Natural killer cell (primary cell): ENCODE data around the gene MAP3K21. TPM values are rescaled to one million over a fixed set of nuclear protein-coding genes. Genes with fewer than 3 reads are reported as not detected.

Source experiments
- ATAC-seq, 3 donors: fragments of 150-1000 bp in 2 of 3; fragments of 200-7000 bp in 1 of 3; cut with Tn5 transposase; 1 replicate in 1 of 3; 2 replicates in 2 of 3; pipeline ENCODE4 v1.10.0; 2021; ENCODE audit warnings: mild to moderate bottlenecking in 2 of 3, moderate library complexity in 2 of 3
- DNase-seq, 2 donors: peaks; one replicate each; pipeline versions ENCODE4 v3.0.0 to v3.0.0-alpha.2; 2013 to 2021; ENCODE audit warnings: mixed read lengths in 1 of 2
- H3K27ac ChIP-seq: one replicate; pipeline ENCODE4 v1.5.1; 2013; ENCODE audit warnings: mild to moderate bottlenecking, low read length
- H3K27me3 ChIP-seq: one replicate; pipeline ENCODE4 v1.6.1; 2013; ENCODE audit warnings: low read length; ENCODE audit not compliant: control insufficient read depth, insufficient read depth
- H3K36me3 ChIP-seq: one replicate; pipeline ENCODE4 v1.6.1; 2013; ENCODE audit warnings: low read length; ENCODE audit not compliant: control insufficient read depth, insufficient read depth
- H3K4me1 ChIP-seq: one replicate; pipeline ENCODE4 v1.6.1; 2013; ENCODE audit warnings: low read length; ENCODE audit not compliant: control insufficient read depth, insufficient read depth
- H3K4me3 ChIP-seq: one replicate; pipeline ENCODE4 v1.5.1; 2013; ENCODE audit warnings: low read length
- H3K9me3 ChIP-seq: one replicate; pipeline ENCODE4 v1.6.1; 2013; ENCODE audit warnings: low read length; ENCODE audit not compliant: control insufficient read depth, insufficient read depth
- H3K27ac Mint-ChIP-seq, 2 donors: one replicate each; pipeline ENCODE4 v1.8.0; 2022; ENCODE audit warnings: mild to moderate bottlenecking in 2 of 2, mixed read lengths in 2 of 2, moderate library complexity in 1 of 2
- H3K27me3 Mint-ChIP-seq, 2 donors: one replicate each; pipeline ENCODE4 v1.8.0; 2022; ENCODE audit warnings: low read depth in 2 of 2, mixed read lengths in 2 of 2
- H3K36me3 Mint-ChIP-seq: one replicate; pipeline ENCODE4 v1.8.0; 2022; ENCODE audit warnings: mixed read lengths
- H3K4me1 Mint-ChIP-seq, 2 donors: one replicate each; pipeline ENCODE4 v1.8.0; 2022; ENCODE audit warnings: mixed read lengths in 2 of 2
- H3K4me3 Mint-ChIP-seq: one replicate; pipeline ENCODE4 v1.8.0; 2022; ENCODE audit warnings: mild to moderate bottlenecking, moderate library complexity, mixed read lengths
- H3K9me3 Mint-ChIP-seq, 2 donors: one replicate each; pipeline ENCODE4 v1.8.0; 2022; ENCODE audit warnings: mixed read lengths in 2 of 2
- WGBS: methylation state at CpG from one replicate; pipeline ENCODE4 v1.1.7; 2013; ENCODE audit warnings: missing lambda C conversion rate; ENCODE audit not compliant: insufficient coverage; 5-methylcytosine and 5-hydroxymethylcytosine counted together
- intact Hi-C: fragments of 100-400 bp; cut with micrococcal nuclease; formaldehyde crosslinking; loops from one replicate; pipeline ENCODE4 v1.14.2; 2022
- total RNA-seq, 4 donors: library from RNA; stranded (reverse); fragments of 120-200 nt in 1 of 4; gene quantifications; one replicate each; pipeline versions ENCODE4 v1.2.3 to v1.2.4, GENCODE V29; 2013 to 2022
- TF ChIP-seq, protein P1 (sequence below): fragments of 200-600 bp; IDR thresholded peaks from one replicate; pipeline ENCODE4 v1.8.0; 2022; ENCODE audit warnings: antibody characterized with exemption

MAP3K21 gene
- total RNA-seq, 3 donors from 2014 or later (not counting 1 experiment from before 2014, with no cell fraction given) = 0.14 to 0.70 (median 0.27) TPM

DNA sequence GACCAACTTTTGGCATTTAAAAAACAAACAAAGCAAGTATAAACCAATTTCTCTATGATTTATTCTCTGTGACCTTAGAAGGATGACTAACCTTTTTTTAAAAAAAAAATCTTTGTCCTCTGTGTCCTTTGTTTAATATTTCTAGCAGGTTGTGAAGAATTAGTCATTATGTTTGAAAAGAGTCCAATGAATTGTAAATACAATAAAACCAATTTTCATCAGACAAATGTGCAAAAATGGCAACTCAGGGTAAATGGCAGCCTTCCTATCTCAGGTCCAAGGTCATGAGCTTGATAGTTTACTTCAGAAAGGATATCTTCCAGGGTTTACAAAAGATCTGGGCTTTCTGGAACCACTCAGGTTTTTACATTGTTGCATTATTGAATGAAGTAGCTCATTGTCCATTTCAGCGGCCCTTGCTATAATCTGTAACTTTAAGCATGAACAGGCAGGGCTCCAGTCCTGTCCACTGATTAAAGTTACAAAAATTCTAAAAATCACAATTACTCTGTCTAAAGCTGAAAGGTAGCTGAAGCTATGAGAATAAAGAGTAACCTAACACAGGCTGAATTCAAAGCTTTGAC, 11.7 kb upstream of the MAP3K21 start:
- TF ChIP-seq, protein P1, sequence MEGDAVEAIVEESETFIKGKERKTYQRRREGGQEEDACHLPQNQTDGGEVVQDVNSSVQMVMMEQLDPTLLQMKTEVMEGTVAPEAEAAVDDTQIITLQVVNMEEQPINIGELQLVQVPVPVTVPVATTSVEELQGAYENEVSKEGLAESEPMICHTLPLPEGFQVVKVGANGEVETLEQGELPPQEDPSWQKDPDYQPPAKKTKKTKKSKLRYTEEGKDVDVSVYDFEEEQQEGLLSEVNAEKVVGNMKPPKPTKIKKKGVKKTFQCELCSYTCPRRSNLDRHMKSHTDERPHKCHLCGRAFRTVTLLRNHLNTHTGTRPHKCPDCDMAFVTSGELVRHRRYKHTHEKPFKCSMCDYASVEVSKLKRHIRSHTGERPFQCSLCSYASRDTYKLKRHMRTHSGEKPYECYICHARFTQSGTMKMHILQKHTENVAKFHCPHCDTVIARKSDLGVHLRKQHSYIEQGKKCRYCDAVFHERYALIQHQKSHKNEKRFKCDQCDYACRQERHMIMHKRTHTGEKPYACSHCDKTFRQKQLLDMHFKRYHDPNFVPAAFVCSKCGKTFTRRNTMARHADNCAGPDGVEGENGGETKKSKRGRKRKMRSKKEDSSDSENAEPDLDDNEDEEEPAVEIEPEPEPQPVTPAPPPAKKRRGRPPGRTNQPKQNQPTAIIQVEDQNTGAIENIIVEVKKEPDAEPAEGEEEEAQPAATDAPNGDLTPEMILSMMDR = no peak
- no peaks in the 10 kb centered on the region for H3K36me3 ChIP-seq
- H3K9me3 ChIP-seq = no peaks in the 10 kb centered on the region
- no peak overlapping the region for H3K4me3 ChIP-seq
- intact Hi-C loops = no loop called here
- Mint-ChIP-seq H3K4me3 (no peak overlapping the region), H3K36me3 (no peaks in the 10 kb centered on the region), H3K27me3 (peaks cover 24 to 40% of the 10 kb centered on the region in 2 donors), H3K27ac (no peak overlapping the region), H3K9me3 (no peaks in the 10 kb centered on the region), H3K4me1 (no peaks in the 10 kb centered on the region)
- H3K4me1 ChIP-seq = no peaks in the 10 kb centered on the region
- ATAC-seq (no peak), DNase-seq (no peak)
- H3K27ac ChIP-seq = no peak overlapping the region
- H3K27me3 ChIP-seq = peaks cover 8% of the 10 kb centered on the region
- 100% methylated on average over 1 of the region's 1 CpG for WGBS

DNA sequence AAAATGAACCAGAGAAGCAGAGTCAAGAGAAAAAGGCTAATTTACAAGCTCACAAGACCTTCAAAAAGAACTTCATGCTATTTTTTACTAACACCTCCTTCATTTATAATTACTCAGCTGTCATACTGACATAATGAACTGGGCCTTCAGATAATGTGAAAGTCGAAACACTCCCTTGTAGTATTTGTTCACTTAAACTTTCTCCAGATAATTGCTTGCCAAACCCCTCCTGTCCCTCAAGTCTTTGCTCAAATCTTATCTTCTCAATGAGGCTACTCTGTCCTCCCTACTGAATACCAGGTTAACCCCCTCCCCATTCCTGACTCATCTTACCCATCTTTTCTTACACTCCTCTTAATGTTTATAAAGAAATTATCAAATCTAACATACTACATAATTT, 11.1 kb upstream of the MAP3K21 start:
- Histone ChIP-seq H3K4me3 (no peak overlapping the region), H3K4me1 (no peaks in the 10 kb centered on the region), H3K27ac (no peak overlapping the region), H3K36me3 (no peaks in the 10 kb centered on the region), H3K27me3 (peaks cover 8% of the 10 kb centered on the region), H3K9me3 (no peaks in the 10 kb centered on the region)
- Mint-ChIP-seq H3K9me3 (no peaks in the 10 kb centered on the region), H3K36me3 (no peaks in the 10 kb centered on the region), H3K27ac (no peak overlapping the region), H3K4me3 (no peak overlapping the region), H3K27me3 (peaks cover 24 to 35% of the 10 kb centered on the region in 2 donors), H3K4me1 (no peaks in the 10 kb centered on the region)
- no peak for DNase-seq
- intact Hi-C loops = no loop called here
- ATAC-seq = no peak
- TF ChIP-seq, protein P1 = no peak
- 74% methylated on average over 1 of the region's 1 CpG for whole genome bisulfite sequencing

DNA sequence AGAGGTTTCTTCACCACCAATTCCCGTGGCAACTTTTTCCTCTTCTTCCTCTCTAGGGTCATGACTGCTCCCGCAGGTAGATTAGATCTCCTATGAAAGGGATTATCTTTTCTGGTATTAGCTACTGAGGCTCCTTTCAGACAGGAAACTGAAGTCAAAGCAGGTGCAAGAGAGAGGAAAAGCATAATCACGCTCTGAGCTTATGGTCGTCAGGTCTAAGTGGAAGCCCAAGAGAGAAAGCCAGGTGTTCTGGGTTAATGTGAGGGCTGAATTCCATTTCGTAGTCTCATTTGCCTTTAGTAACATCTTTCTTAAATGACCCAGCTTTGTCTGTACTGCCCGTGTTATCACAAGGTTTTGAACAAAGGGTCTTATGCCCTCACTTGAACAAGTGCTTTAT, 8.3 kb upstream of the MAP3K21 start:
- Mint-ChIP-seq H3K4me3 (no peak overlapping the region), H3K27me3 (peaks cover 20 to 40% of the 10 kb centered on the region in 2 donors), H3K27ac (no peak overlapping the region), H3K9me3 (no peaks in the 10 kb centered on the region), H3K4me1 (no peaks in the 10 kb centered on the region), H3K36me3 (no peaks in the 10 kb centered on the region)
- DNase-seq (no peak), ATAC-seq (no peak)
- no peaks in the 10 kb centered on the region for H3K36me3 ChIP-seq
- H3K27me3 ChIP-seq = peaks cover 6% of the 10 kb centered on the region
- WGBS = 70% methylated on average over 6 of the region's 6 CpGs
- H3K9me3 ChIP-seq = no peaks in the 10 kb centered on the region
- TF ChIP-seq, protein P1 = no peak
- intact Hi-C loops = no loop called here
- H3K4me1 ChIP-seq = no peaks in the 10 kb centered on the region
- no peak overlapping the region for H3K4me3 ChIP-seq
- H3K27ac ChIP-seq = no peak overlapping the region

DNA sequence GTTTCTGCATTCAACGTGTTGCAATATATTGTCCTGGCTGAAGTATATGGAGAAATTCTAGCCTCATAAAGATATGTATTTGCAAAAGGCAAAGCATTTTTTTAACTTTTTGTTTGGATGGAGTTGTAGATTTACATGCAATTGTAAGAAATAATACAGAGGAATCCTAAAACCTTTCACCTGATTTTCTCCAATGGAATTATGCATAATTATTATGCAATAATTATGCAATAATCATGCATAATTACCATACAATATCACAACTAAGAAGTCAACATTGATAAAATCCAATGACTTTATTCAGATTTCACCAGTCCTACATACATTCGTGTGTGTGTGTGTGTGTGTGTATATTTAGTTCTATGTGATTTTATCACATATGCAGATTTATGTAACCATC, 7.5 kb upstream of the MAP3K21 start:
- H3K9me3 ChIP-seq = no peaks in the 10 kb centered on the region
- no peaks in the 10 kb centered on the region for H3K4me1 ChIP-seq
- no peaks in the 10 kb centered on the region for H3K4me1 Mint-ChIP-seq
- no peaks in the 10 kb centered on the region for H3K36me3 Mint-ChIP-seq
- TF ChIP-seq, protein P1 = no peak
- H3K4me3 ChIP-seq = no peak overlapping the region
- H3K36me3 ChIP-seq = no peaks in the 10 kb centered on the region
- DNase-seq (no peak), ATAC-seq (no peak)
- H3K27me3 Mint-ChIP-seq = peaks cover 20 to 36% of the 10 kb centered on the region in 2 donors
- peaks cover 4% of the 10 kb centered on the region for H3K27me3 ChIP-seq
- H3K27ac Mint-ChIP-seq = no peak overlapping the region
- no peak overlapping the region for H3K4me3 Mint-ChIP-seq
- H3K9me3 Mint-ChIP-seq = peaks cover 0 to 1% of the 10 kb centered on the region in 2 donors
- 100% methylated on average over 1 of the region's 2 CpGs for WGBS
- intact Hi-C loops = no loop called here
- H3K27ac ChIP-seq = no peak overlapping the region
